OCI-LY3 (cell line): Measurements from ENCODE around the gene HNRNPLL.

Experiments
- EZH2phosphoT487 ChIP-seq: fragments of 200-600 bp; shearing (Covaris generic); IDR thresholded peaks from 2 replicates; pipeline ENCODE4 v1.6.1; 2018; ENCODE audit warnings: antibody characterized with exemption, mixed run types, low read depth
- TF ChIP-seq, protein P1 (sequence below): fragments of 200-600, 300-600 bp; sonication (generic); IDR thresholded peaks from 2 replicates; pipeline ENCODE4 v1.5.1; 2014; ENCODE audit warnings: antibody characterized with exemption, low read length, low read depth

GRCh38 chr2:38598991-38599295 is 3.8 kb downstream of the HNRNPLL start:
- TF ChIP-seq, protein P1, sequence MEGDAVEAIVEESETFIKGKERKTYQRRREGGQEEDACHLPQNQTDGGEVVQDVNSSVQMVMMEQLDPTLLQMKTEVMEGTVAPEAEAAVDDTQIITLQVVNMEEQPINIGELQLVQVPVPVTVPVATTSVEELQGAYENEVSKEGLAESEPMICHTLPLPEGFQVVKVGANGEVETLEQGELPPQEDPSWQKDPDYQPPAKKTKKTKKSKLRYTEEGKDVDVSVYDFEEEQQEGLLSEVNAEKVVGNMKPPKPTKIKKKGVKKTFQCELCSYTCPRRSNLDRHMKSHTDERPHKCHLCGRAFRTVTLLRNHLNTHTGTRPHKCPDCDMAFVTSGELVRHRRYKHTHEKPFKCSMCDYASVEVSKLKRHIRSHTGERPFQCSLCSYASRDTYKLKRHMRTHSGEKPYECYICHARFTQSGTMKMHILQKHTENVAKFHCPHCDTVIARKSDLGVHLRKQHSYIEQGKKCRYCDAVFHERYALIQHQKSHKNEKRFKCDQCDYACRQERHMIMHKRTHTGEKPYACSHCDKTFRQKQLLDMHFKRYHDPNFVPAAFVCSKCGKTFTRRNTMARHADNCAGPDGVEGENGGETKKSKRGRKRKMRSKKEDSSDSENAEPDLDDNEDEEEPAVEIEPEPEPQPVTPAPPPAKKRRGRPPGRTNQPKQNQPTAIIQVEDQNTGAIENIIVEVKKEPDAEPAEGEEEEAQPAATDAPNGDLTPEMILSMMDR: no peak
- TF ChIP-seq EZH2phosphoT487: no peak
